K562 (cell line): ENCODE data around the gene ELMO3. TPM values are rescaled to one million over a fixed set of nuclear protein-coding genes. Genes with fewer than 3 reads are reported as not detected.

ENCODE experiments used
- BCLAF1 ChIP-seq, 2 experiments: fragments of 450-650 bp in 1 of 2; IDR thresholded peaks; 2 replicates each; pipeline ENCODE4 v1.6.1; 2011 to 2017; ENCODE audit warnings: low read depth in 2 of 2, antibody characterized with exemption in 1 of 2, borderline replicate concordance in 1 of 2, low read length in 1 of 2, mild to moderate bottlenecking in 1 of 2, mixed read lengths in 1 of 2; ENCODE audit not compliant: control insufficient read depth in 1 of 2
- CCAR2 ChIP-seq: fragments of 200-400 bp; formaldehyde crosslinking; IDR thresholded peaks from 2 replicates; pipeline ENCODE4 v1.6.1; 2017; ENCODE audit warnings: mild to moderate bottlenecking, low read depth, low read length
- E2F4 ChIP-seq: sonication (generic); formaldehyde crosslinking; IDR thresholded peaks from 2 replicates; pipeline ENCODE4 v1.8.0; 2022; ENCODE audit warnings: mild to moderate bottlenecking, low read depth, missing genetic modification reagents
- ILF3 ChIP-seq: fragments of 450-650 bp; IDR thresholded peaks from 2 replicates; pipeline ENCODE4 v1.6.1; 2018; ENCODE audit warnings: antibody characterized with exemption, mild to moderate bottlenecking, moderate library complexity, borderline replicate concordance
- MECOM ChIP-seq: fragments of 250-450 bp; sonication (Bioruptor Pico); IDR thresholded peaks from 2 replicates; pipeline ENCODE4 v1.8.0; 2022; ENCODE audit warnings: inconsistent platforms
- PHF8 ChIP-seq: fragments of 200-600 bp; sonication (generic); IDR thresholded peaks from 2 replicates; pipeline ENCODE4 v1.6.1; 2012; ENCODE audit warnings: mixed run types, mild to moderate bottlenecking, inconsistent platforms, low read length, moderate library complexity, borderline replicate concordance
- RCOR1 ChIP-seq, 2 experiments: IDR thresholded peaks; 2 replicates each; pipeline ENCODE4 v1.6.1; 2012; ENCODE audit warnings: low read depth in 2 of 2, low read length in 2 of 2, borderline replicate concordance in 1 of 2, improper control_type of control experiment in 1 of 2
- SIN3B ChIP-seq: fragments of 450-650 bp; IDR thresholded peaks from 2 replicates; pipeline ENCODE4 v1.6.1; 2017; ENCODE audit warnings: low read depth, mild to moderate bottlenecking, moderate library complexity
- SMARCB1 ChIP-seq: IDR thresholded peaks from 2 replicates; pipeline ENCODE4 v1.6.1; 2011; ENCODE audit warnings: improper control_type of control experiment, low read depth; ENCODE audit not compliant: insufficient read length
- STAT6 ChIP-seq: sonication (generic); formaldehyde crosslinking; IDR thresholded peaks from 2 replicates; pipeline ENCODE4 v1.8.1; 2023; ENCODE audit warnings: mild to moderate bottlenecking, missing genetic modification reagents
- UBTF ChIP-seq, 2 experiments: IDR thresholded peaks; 2 replicates each; pipeline ENCODE4 v1.6.1; 2012; ENCODE audit warnings: improper control_type of control experiment in 2 of 2, low read depth in 2 of 2, low read length in 2 of 2, borderline replicate concordance in 1 of 2
- ZBTB7A ChIP-seq: IDR thresholded peaks from 2 replicates; pipeline ENCODE4 v1.6.1; 2011; ENCODE audit warnings: low read depth, mild to moderate bottlenecking, low read length, moderate library complexity, borderline replicate concordance; ENCODE audit not compliant: control insufficient read depth
- ZNF589 ChIP-seq: fragments of 200-800 bp; sonication (Bioruptor generic); IDR thresholded peaks from 2 replicates; pipeline ENCODE4 v1.6.1; 2016; ENCODE audit warnings: low read depth, missing genetic modification characterization, missing compliant biosample characterization
- ZNF696 ChIP-seq: fragments of 250-450 bp; sonication (Bioruptor Pico); conservative IDR thresholded peaks from 2 replicates; pipeline ENCODE4 v1.4.0; 2020; ENCODE audit warnings: mild to moderate bottlenecking, moderate library complexity
- ZNF830 ChIP-seq: fragments of 250-450 bp; sonication (Bioruptor Pico); IDR thresholded peaks from 2 replicates; pipeline ENCODE4 v1.5.0; 2021; ENCODE audit warnings: mild to moderate bottlenecking
- polyA plus RNA-seq, 8 experiments: library from polyadenylated mRNA; depleted of rRNA in 4 of 8; stranded (reverse) in 5 of 8; unstranded in 3 of 8; fragments of >200 nt; fragmentation: Nextera tagmentation in 2 of 8; fragmentation: Illumina TruSeq in 1 of 8; extraction: Ambion mirVana in 2 of 8; extraction: Trizol in 1 of 8; gene quantifications; 2 replicates each; pipeline versions ENCODE4 v1.2.1 to v1.2.3, GENCODE V29; 2011 to 2014; ENCODE audit warnings: inconsistent platforms in 1 of 8, missing spikeins in 1 of 8
- total RNA-seq, 7 experiments: library from RNA; depleted of rRNA in 6 of 7; stranded (reverse); fragments of >200 nt in 6 of 7; fragmentation: Illumina TruSeq in 2 of 7; extraction: Trizol in 2 of 7; gene quantifications; 2 replicates each; pipeline versions ENCODE4 v1.2.1 to v1.2.3, GENCODE V29; 2011 to 2021; ENCODE audit warnings: low replicate concordance in 1 of 7

Gene ELMO3
- total and polyA plus RNA-seq, 9 of the 15 experiments (the other 6 are each of a cell fraction or from before 2014, with no cell fraction given): 0.04 to 5.1 (median 1.5) TPM

GRCh38 chr16:67241008-67241900 is 42.3 kb downstream of the ELMO3 start (continued):
- peak in 1 of 2 experiments; percentile 31; a peak in 1 of 4 replicates for TF ChIP-seq UBTF (IDR thresholded peaks at IDR 0.05; ENCODE audit: borderline replicate concordance in 1 of 2, low read depth in 2 of 2, low read length in 2 of 2)
- peak in 1 of 2 experiments; percentile 64; a peak in 1 of 4 replicates for TF ChIP-seq RCOR1 (IDR thresholded peaks at IDR 0.05; ENCODE audit: borderline replicate concordance in 1 of 2, low read depth in 2 of 2, low read length in 2 of 2)
- 0 out of 2 replicates have a peak, but pooled peaks have one; percentile 61 for TF ChIP-seq ZBTB7A
- peak; percentile 45; the same call in 1 of the 2 replicates for TF ChIP-seq ZNF589 (CRISPR knock-in tag)
- TF ChIP-seq E2F4 (CRISPR knock-in tag): no peak
- no peak for TF ChIP-seq CCAR2
- TF ChIP-seq PHF8: peak; percentile 13; the same call in 1 of the 2 replicates
- TF ChIP-seq ILF3: no peak
- no peak for TF ChIP-seq BCLAF1 (IDR thresholded peaks at IDR 0.05; ENCODE audit: borderline replicate concordance in 1 of 2, control insufficient read depth in 1 of 2, low read depth in 2 of 2, low read length in 1 of 2)
- TF ChIP-seq MECOM: peak; percentile 77
- no peak for TF ChIP-seq SMARCB1
- TF ChIP-seq SIN3B: 0 out of 2 replicates have a peak, but pooled peaks have one; percentile 25
- no peak for TF ChIP-seq STAT6 (CRISPR knock-in tag)
- no peak for TF ChIP-seq ZNF830
- no peak for TF ChIP-seq ZNF696 (CRISPR knock-in tag)
